ENCODE data around the gene KRT86. TPM values are rescaled to one million over a fixed set of nuclear protein-coding genes. Genes with fewer than 3 reads are reported as not detected.

The KRT86 gene
- total and polyA plus RNA-seq, 9 donors, result 0.04 to 0.34 (median 0.22) TPM; not detected in 1

GRCh38 chr12:52356762-52357580 lies 82.5 kb downstream of the KRT86 start:
- Histone ChIP-seq H3K27ac (ENCODE audit: low read length) (no peak overlapping the region), H3K9me3 (replicated peaks; ENCODE audit: control insufficient read depth, low read depth, low read length) (no peaks in the 10 kb centered on the region), H3K4me3 (ENCODE audit: low read length) (no peak overlapping the region), H3K27me3 (ENCODE audit: control insufficient read depth, insufficient read depth, low read length) (peaks cover 11% of the 10 kb centered on the region), H3K36me3 (ENCODE audit: control insufficient read depth, insufficient read depth, low read length) (no peaks in the 10 kb centered on the region), H3K4me1 (ENCODE audit: control insufficient read depth, insufficient read depth, low read length) (peaks cover 48% of the 10 kb centered on the region)
- no peak for DNase-seq
- 91% methylated on average over 15 of the region's 20 CpGs for WGBS (ENCODE audit: insufficient coverage)

Other genes with a start within 250 kb of the KRT86 start
- 23.7 TPM for gene NR4A1, start 223.2 kb upstream of the KRT86 start, total RNA-seq
- gene NR4A1, start 223.2 kb upstream of the KRT86 start, polyA plus RNA-seq (ENCODE audit: insufficient read depth in 1 of 8, insufficient read length in 8 of 8, low replicate concordance in 1 of 8), result 10 to 100 TPM; 12.7 to 71.5 (median 36.7) TPM
- 32.1 TPM for gene ATG101, start 204.7 kb upstream of the KRT86 start, total RNA-seq
- 10 to 100 TPM; 25.4 to 36.9 (median 28.7) TPM for gene ATG101, start 204.7 kb upstream of the KRT86 start, polyA plus RNA-seq (ENCODE audit: insufficient read depth in 1 of 8, insufficient read length in 8 of 8, low replicate concordance in 1 of 8)
- gene SMIM41, start 194.9 kb upstream of the KRT86 start, total RNA-seq, result 0.13 TPM
- gene SMIM41, start 194.9 kb upstream of the KRT86 start, polyA plus RNA-seq (ENCODE audit: insufficient read depth in 1 of 8, insufficient read length in 8 of 8, low replicate concordance in 1 of 8), result under 1 TPM in 6 of 8 donors, not detected in 2; 0.12 to 0.72 (median 0.26) TPM
- 0.62 TPM for gene KRT80, start 82.6 kb upstream of the KRT86 start, total RNA-seq
- gene KRT80, start 82.6 kb upstream of the KRT86 start, polyA plus RNA-seq (ENCODE audit: insufficient read depth in 1 of 8, insufficient read length in 8 of 8, low replicate concordance in 1 of 8), result 1 to 10 TPM; 1.8 to 5.8 (median 3.6) TPM
- 0.31 TPM for gene KRT7, start 41.4 kb upstream of the KRT86 start, total RNA-seq
- 1 to 10 TPM in 6 of 8 donors, under 1 TPM in 2; 0.70 to 7.1 (median 2.5) TPM for gene KRT7, start 41.4 kb upstream of the KRT86 start, polyA plus RNA-seq (ENCODE audit: insufficient read depth in 1 of 8, insufficient read length in 8 of 8, low replicate concordance in 1 of 8)
- 0.04 TPM for gene KRT81, start 16.9 kb downstream of the KRT86 start, total RNA-seq
- gene KRT81, start 16.9 kb downstream of the KRT86 start, polyA plus RNA-seq (ENCODE audit: insufficient read depth in 1 of 8, insufficient read length in 8 of 8, low replicate concordance in 1 of 8), result under 1 TPM in 6 of 8 donors, not detected in 2; 0.06 to 0.22 (median 0.17) TPM
- gene KRT83, start 46.8 kb downstream of the KRT86 start, total RNA-seq, result not detected
- gene KRT83, start 46.8 kb downstream of the KRT86 start, polyA plus RNA-seq (ENCODE audit: insufficient read depth in 1 of 8, insufficient read length in 8 of 8, low replicate concordance in 1 of 8), result not detected
- gene KRT85, start 92.8 kb downstream of the KRT86 start, total RNA-seq, result not detected
- gene KRT85, start 92.8 kb downstream of the KRT86 start, polyA plus RNA-seq (ENCODE audit: insufficient read depth in 1 of 8, insufficient read length in 8 of 8, low replicate concordance in 1 of 8), result not detected
- gene KRT84, start 111.0 kb downstream of the KRT86 start, total RNA-seq, result not detected
- gene KRT84, start 111.0 kb downstream of the KRT86 start, polyA plus RNA-seq (ENCODE audit: insufficient read depth in 1 of 8, insufficient read length in 8 of 8, low replicate concordance in 1 of 8), result not detected
- gene KRT82, start 131.7 kb downstream of the KRT86 start, total RNA-seq, result not detected
- gene KRT82, start 131.7 kb downstream of the KRT86 start, polyA plus RNA-seq (ENCODE audit: insufficient read depth in 1 of 8, insufficient read length in 8 of 8, low replicate concordance in 1 of 8), result not detected
- gene KRT75, start 159.7 kb downstream of the KRT86 start, total RNA-seq, result not detected
- gene KRT75, start 159.7 kb downstream of the KRT86 start, polyA plus RNA-seq (ENCODE audit: insufficient read depth in 1 of 8, insufficient read length in 8 of 8, low replicate concordance in 1 of 8), result not detected
- not detected for gene KRT6B, start 177.5 kb downstream of the KRT86 start, total RNA-seq
- under 1 TPM in 1 of 8 donors, not detected in 7; 0.44 TPM for gene KRT6B, start 177.5 kb downstream of the KRT86 start, polyA plus RNA-seq (ENCODE audit: insufficient read depth in 1 of 8, insufficient read length in 8 of 8, low replicate concordance in 1 of 8)
- gene KRT6C, start 199.2 kb downstream of the KRT86 start, total RNA-seq, result not detected
- gene KRT6C, start 199.2 kb downstream of the KRT86 start, polyA plus RNA-seq (ENCODE audit: insufficient read depth in 1 of 8, insufficient read length in 8 of 8, low replicate concordance in 1 of 8), result under 1 TPM in 1 of 8 donors, not detected in 7; 0.32 TPM
- gene KRT6A, start 218.6 kb downstream of the KRT86 start, total RNA-seq, result not detected
- 10 to 100 TPM in 1 of 8 donors, under 1 TPM in 3, not detected in 4; 0.05 to 26.4 (median 0.63) TPM for gene KRT6A, start 218.6 kb downstream of the KRT86 start, polyA plus RNA-seq (ENCODE audit: insufficient read depth in 1 of 8, insufficient read length in 8 of 8, low replicate concordance in 1 of 8)
- gene KRT5, start 245.7 kb downstream of the KRT86 start, total RNA-seq, result 0.66 TPM
- 100 to 1,000 TPM in 1 of 8 donors, 10 to 100 TPM in 1, 1 to 10 TPM in 1, under 1 TPM in 5; 0.21 to 383 (median 0.62) TPM for gene KRT5, start 245.7 kb downstream of the KRT86 start, polyA plus RNA-seq (ENCODE audit: insufficient read depth in 1 of 8, insufficient read length in 8 of 8, low replicate concordance in 1 of 8)

All from muscle of leg (tissue), 11 donors.